Measurements from ENCODE around the gene EFCAB12.
A peak's percentile ranks its signal among the peaks of the same experiment; 100 is the strongest.

The EFCAB12 gene

DNA sequence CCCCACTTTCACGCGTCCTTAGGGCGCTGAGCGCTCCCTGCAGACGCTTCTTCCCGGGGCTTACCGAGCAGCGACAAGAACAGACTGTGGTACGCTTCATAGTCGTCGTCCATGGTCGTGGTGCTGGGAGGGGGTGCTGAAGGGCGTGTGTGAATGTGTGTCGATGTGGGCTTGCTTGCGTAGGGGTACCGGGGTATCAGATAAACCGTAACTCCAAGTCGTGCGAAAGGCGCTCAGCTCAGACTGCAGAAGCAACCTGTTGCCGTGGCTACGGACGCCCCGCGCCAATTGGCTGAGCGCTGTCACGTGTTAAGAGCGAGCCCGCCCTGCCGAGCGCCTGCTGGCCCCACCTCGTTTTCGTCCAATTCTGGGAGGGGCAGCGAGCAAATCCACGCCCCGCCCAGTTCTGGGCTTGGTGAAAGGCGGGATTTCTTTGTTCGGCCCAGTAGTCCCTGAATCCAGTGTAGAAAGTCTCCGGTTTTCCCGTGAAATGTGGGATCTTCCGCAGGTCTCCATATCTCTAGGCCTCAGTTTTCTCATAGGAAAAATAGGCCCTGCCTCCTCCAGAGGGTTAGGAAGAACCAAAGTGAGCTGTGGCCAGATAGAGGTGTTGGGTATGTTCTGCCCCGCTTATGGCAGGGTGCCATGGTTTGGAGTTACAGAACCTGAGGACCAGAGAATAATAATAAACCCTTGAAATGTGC, at the start of gene EFCAB12:
EFCAB12 (minus strand) TSS at position 261 of the 704 bp plus-strand sequence; CDS start at position 113, 148 bp downstream.
- peak; percentile 98 for DNase-seq (ENCODE audit: low spot score)

DNA sequence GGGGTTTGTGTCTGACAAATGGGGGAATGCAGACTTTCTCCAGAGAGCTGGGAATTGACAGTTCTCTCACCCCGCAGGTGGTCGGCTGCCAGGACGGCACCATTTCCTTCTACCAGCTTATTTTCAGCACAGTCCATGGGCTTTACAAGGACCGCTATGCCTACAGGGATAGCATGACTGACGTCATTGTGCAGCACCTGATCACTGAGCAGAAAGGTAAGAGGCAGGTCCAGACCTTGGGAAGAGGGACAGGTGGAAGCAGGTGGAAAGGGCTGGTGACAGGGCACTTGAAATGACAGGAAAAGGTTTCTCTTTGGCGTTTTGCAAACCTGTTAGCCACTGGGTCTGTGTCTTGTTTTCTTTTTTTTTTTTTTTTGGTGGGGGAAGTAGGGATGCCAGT, 48.1 kb upstream of the EFCAB12 start:
- no peak for DNase-seq (ENCODE audit: low spot score)

DNA sequence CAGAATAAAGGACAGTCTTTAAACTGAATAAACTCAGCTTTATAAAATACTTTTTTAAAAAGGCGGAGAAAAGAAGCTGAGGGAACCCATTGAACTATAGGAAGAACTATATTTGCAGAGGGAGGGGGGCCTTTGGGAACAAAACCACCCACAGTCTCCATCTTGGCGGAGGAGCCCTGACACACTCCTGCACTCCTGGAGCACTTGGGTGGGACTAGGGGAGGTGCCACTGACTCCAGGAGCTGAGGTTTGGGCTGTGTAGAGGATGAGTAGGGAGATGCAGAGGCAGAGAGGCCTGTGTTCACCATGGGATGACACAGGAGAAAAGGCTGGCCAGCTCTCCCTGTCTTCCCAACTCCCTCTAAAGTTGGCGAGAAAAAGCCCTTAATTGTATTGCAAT, 47.4 kb upstream of the EFCAB12 start:
- DNase-seq (ENCODE audit: low spot score) = no peak

DNA sequence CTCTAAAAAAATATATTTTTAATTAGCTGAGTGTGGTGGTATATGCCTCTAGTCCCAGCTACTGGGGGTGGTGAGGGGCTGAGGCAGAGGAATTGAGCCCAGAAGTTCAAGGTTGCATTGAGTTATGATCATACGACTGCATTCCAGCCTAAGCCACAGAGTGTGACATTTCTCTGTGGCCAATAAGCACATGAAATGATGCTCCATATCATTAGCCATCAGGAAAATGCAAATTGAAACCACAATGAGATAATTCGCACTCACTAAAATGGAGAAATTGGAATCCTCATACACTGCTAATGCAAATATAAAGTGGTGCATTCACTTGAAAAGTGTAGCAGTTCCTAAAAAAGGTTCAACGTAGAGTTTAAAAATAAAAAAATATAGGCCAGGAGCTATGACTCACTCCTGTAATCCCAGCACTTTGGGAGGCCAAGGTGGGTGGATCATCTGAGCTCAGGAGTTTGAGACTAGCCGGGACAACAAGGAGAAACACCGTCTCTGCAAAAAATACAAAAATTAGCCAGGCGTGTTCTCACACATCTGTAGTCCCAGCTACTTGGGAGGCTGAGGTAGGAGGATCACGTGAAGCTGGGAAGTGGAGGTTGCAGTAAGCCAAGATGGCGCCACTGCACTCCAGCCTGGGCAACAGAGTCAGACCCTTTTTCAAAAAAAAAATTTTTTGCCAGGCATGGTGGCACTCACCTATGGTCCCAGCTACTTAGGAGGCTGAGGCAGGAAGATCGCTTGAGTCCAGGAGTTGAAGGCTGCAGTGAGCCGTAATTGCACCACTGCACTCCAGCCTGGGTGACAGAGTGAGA, 46.8 kb upstream of the EFCAB12 start:
- no peak for DNase-seq (ENCODE audit: low spot score)

DNA sequence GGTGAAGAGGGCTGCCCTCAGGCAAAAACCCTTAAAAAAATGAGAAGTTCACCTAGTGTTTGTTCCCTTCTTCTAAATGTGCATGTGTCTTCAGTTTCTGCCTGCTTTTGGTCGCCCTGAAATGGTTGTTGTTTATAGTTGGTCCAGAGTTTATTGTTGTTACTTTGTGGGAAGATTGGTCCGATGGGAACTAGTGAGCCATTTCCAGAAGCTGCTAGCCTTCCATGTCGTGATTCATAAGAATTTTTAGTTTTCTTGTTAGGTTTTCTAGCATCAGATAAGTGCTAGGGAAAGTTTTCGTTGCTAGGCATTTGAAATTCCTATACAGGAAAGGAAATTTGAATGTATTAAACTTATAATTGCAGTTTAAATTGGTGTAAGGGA, 45.3 kb upstream of the EFCAB12 start:
- DNase-seq (ENCODE audit: low spot score) = no peak

DNA sequence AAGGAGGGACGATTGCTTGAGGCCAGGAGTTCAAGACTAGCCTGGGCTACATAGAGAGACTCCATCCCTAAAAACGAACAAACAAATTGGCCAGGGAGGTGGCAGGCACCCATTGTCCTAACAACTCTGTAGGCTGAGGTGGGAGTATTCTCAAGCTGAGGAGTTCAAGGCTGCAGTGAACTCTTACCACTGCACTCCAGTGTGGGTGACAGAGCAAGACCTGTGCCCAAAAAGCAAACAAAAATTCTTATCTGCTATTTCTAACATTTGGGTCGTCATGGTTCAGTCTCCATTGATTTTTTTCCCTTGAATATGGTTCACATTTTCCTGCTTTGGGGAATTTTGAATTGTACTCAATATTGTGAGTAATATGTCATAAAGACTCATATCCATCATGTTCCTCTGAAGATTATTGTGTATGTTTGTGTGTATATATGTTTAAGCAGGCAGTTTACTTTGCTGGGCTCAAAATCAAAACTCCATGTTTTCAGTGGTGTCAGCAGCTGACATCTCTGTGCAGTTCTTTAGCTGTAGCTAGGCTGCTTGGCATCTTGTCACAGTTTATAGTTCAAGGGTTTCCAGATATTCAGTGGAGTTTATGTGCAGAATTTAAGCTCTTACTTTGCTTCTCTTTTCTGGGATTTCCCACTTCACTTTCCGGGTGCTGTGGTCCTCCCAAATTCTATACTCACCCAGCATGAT, 44.8 kb upstream of the EFCAB12 start:
- DNase-seq (ENCODE audit: low spot score) = no peak

DNA sequence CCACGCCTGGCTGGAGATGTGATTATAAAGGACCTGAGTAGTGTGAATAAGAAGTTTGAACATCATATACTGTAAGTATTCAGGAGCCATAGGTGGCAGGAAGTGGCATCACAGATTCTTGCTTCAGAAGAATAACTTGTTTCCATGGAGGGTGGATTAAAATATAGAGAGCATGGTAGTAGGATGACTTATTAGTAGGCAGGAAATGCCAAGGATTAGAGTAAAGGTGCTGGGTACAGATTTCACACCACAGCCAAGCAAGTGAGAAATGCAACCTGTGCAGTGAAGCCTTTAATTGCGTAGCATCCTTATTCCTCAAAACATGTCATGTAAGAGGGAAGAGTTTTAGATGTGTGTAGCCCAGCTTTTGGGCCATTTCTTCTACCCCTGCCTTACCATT, 42.4 kb upstream of the EFCAB12 start:
- DNase-seq (ENCODE audit: low spot score) = no peak

DNA sequence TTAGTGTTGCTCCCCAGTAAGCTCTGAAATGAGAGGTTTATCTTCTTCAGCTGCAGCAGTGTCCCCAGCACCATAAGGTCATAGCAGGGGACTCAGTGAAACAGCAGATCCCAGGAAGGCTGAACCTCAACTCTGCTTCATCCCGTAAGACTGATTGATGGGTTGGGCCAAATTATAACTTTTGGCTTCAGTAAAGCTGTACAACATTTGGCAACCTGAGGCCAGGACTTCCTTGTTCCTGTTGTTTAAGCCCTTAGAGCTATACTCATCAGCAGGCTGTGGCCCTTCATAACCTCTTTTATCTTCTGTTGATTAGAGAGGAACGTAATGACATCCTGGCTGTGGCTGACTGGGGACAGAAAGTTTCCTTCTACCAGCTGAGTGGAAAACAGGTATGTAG, 40.6 kb upstream of the EFCAB12 start:
- no peak for DNase-seq (ENCODE audit: low spot score)

DNA sequence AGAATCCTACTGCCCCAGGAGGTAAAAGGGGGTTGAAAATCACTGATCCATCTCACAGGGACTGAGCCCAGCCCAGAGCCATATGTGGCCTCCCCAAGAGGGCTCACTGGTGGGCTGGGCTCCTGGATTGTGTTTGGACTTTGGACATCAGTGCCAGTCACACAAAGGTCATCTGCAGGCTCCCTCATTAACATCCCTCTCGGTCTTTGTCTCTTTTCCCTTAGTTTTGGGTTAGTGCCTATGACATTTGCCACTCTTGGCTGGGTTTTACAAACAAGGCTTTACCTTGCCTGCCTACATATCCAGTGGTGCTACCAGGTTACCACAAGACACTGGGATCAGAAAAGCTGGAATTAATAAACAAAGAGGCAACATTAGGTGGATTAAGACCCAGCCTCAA, 39.5 kb upstream of the EFCAB12 start:
- DNase-seq (ENCODE audit: low spot score) = no peak

DNA sequence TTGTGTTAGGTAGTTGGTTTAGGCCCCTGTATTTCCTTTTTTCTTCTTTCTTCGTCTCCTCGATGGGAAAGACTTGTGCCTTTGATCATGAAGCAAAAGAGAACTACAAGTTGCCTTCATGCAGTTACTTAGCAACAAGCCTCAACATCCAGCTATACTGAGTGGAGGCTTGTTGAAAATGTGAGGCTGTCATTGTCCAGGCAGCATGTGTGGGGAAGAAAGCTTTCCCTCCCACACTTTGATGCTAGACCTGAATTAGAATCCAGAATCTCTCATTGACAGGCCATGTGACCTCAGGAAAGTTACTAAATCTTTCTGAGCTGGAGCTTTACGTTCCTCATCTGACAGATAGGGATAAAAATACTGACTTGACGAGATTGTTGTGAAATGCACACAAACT, 35.3 kb upstream of the EFCAB12 start:
- DNase-seq (ENCODE audit: low spot score) = no peak

DNA sequence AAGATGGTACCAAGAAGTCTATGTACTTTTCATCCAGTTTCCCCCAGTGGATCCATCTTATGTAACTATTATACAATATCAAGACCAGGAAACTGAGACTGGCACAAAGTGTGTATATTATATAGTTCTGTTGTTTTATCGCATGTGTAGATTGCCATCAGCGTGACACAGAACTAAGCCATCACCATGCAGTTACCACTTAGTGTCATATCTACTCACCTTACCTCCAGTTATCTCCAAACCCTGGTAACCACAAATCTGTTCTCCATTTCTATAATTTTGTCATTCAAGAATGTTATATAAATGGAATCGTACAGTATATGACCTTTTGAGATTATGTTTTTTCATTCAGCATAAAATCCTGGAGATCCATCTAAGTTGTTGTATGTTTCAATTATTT, 34.7 kb upstream of the EFCAB12 start:
- no peak for DNase-seq (ENCODE audit: low spot score)

DNA sequence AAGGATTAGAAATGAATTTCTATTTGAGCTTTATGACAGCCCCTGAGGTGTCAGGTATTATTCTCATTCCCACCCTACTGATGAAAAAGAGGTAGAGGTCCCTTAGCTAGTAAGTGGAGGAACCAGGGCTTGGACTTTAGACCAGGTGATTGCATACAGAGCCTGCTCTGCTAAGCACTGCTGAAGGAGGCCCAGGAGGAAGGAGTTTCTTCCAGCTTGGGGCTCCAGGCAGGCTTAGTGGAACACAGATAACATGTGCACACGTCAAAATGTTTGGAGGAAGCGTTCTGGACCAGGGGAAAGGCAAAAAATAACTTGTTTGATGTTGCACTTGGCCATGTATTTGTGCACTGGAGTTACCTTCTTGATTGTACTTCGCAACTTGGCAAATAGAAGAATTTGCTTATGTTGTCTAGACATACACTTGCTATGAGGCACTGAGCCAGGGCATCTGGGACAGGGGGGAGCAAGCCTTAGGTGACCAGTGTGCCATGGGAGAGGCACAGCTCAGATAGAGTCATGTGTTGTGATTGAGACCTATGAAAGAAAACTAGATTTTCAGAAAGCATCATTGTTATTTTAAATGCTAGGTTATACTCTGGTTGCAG, 34.0 kb upstream of the EFCAB12 start:
- no peak for DNase-seq (ENCODE audit: low spot score)

DNA sequence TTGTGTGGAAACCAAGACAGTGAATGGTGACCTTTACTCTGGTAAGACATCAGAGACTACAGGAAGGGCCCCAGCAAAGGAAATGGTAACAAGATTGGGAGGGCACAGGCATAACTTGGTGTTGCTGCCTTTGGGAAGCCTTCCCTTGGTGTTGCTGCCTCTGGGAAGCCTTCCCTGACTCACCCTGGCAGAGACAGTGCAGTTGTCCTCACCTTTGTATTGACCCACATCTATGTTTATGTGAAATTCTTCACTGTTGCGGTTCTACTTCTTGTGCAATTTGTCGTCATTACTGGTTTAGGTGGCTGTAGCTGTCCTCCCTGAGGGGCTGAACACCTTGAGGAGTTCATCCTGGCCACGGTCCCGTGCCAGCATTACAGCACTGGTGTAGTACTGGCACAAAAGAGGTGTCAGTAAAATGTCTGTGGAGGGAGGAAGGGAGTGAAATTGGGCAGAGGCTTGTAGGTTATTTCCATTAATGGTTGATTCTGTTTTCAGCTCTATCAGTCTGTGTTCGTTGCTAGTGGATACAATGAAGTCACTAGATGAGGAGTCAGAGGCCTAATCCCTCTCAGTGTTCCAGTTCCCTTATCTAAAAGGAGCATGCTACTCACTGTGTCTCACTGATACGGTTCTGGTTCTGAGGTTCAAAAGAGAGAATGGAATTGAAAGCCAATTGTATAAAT, 33.2 kb upstream of the EFCAB12 start:
- DNase-seq (ENCODE audit: low spot score) = no peak

DNA sequence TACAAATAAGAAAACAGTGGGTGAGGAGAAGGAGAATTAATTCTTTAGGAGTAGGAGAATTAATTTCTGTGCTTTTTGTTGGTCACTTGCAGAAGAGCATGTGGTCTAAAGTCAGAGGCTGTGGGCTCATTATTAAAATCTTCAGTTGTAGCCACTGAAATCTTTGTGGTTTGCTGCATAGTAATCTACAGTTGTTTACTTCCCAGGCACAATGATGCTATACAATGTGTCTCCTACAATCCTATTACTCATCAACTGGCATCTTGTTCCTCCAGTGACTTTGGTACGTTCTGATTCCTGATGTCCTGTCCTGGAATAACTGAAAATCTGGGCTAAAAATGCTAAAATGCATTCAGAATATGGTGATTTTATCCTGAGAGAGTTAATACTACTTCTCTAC, 32.6 kb upstream of the EFCAB12 start:
- peak; percentile 22 for DNase-seq (ENCODE audit: low spot score)

DNA sequence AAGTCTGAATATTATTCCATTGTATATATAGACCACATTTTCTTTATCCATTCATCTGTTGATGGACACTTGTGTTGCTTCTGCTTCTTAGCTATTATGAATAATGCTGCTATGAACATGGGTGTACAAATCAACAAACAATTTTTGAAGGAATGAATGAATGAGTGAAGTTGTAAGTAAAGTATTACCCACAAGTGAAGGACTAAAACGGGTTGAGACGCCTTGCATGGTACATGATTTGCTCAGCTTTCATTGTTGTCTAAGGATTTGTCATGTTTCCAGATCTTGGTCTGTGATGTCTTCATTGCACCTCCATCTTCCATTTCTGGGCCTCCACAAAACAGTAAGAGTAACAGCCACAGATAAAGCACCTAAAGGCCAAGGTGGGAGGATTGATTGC, 32.1 kb upstream of the EFCAB12 start:
- DNase-seq (ENCODE audit: low spot score) = no peak

DNA sequence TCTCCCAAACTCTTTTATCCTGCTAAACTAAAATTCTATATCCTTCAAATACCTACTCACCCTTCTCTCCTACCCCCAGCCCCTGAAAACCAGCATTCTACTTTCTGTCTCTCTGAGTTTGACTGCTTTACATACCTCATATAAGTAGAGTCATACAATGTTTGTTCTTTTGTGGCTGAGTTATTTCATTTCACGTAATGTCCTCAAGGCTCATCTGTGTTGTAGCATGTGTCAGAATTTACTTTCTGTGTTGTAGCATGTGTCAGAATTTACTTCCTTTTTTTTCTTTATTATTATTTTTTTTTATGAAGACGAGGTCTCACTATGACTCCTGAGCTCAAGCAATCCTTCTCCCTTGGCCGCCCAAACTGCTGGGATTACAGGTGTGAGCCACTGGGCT, 31.7 kb upstream of the EFCAB12 start:
- no peak for DNase-seq (ENCODE audit: low spot score)

DNA sequence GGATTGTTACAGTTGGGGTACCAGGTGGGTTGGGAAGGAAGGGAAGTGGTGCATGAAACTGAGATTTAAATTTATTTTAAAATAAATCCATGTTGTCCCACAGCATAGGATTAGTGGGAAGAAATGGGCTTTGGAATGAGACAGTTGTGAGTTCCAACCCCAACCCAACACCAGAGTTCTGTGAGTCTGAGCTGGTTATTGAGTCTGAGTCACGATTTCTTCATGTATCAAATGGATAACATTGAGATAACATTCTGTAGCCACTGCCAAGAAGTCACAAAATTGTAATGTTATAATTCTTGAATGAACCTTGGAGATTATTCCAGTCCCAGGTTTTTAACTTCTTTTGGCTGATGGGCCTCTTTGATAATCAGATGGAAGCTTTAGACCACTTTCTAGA, 25.3 kb upstream of the EFCAB12 start:
- DNase-seq (ENCODE audit: low spot score) = no peak

DNA sequence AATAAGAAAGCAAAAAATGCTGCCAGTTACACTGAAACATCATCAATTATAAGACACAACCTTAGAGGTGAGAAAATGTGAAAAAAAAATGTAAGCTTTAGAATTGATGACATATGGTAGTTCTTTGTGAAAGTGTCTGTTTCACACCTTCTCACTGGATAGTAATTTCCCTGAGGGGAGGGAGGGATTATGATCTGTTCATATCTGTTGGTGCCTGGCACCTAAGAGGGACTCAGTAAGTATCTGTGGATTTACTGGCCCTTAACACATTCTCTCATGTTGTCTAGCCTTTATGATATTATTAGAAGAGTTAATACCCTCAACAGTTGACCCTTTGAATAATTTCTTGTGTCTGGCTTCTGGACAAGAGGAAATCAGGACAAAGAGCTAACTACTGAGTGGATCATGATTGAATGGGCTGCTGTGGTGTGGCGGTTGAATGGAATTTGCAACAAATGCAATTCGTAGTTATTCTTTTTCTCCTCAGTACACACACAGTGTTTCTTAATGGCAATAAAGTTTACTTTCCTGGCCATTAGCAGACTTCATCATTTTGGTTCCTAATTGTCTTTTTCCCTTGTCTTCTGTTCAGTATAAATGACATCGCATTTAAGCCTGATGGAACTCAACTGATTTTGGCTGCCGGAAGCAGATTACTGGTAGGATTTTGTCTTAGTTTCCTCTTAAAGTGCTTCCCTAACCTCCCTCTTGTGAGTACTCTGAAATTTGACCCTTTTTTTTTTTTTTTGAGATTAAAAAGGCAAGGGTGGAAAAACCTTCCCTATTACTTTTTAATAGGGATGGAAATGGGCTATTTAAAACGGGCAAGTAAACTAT, 21.1 kb upstream of the EFCAB12 start:
- DNase-seq (ENCODE audit: low spot score) = no peak

DNA sequence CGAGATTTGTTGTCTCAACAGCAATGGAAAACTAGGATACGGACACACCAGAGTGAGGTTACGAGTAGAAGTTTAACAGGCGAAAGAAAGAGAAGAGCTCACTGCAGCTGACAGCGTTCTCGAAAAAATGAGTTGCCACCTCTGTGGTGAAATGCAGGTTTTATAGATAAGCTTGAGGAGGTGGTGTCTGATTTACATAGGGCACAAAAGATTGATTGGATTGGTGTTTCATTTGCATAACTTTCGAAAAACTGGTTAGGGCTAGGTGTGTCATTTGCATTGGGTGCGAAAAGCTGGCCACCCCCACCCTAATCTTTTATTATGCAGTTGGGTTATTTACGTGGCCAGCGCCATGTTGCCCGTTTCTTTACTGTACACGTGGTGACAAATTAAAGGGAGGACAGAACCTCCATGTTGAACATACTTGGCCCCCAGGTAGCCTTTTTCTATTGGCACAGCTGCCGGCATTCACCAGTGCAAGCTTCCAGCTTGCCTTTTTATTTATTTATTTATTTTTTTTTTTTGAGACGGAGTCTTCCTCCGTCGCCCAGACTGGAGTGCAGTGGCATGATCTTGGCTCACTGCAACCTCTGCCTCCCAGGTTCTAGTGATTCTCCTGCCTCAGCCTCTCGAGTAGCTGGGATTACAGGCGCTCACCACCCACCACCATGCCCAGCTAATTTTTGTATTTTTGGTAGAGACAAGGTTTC, 19.9 kb upstream of the EFCAB12 start:
- DNase-seq (ENCODE audit: low spot score) = no peak

DNA sequence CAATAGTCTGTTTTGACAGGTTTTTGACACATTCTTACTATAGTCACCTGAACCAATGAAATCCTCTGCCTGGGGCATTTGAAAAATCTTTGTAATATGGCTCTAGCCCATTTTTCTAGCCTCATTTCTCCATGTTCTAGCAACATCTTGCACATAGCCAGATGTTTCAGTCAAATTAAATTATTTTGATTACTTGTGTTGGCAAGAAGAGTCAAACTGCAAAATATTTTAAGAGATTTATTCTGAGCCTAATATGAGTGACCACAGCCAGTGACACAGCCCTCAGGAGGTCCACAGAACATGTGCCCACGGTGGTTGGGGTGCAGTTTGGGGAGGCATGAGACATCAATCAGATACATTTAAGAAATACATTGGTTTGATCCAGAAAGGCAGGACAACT, 18.5 kb upstream of the EFCAB12 start:
- DNase-seq (ENCODE audit: low spot score) = no peak

DNA sequence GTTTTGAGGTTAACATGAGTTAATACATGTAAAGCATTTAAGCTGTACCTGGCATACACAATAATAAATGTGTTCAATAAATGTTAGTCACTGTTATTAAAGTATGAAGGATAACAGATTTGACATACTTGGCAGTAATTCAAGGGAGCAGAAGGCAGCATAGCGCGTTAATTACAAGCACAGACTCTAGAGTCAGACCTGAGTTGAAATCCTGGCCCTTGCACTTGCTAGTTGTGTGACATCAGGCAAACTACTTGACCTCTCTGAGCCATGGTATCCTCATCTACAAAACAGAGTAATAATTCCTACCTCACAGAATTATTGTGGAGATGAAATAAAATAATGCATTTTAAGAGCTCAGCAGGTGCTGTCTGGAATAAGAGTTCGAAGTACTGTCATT, 17.0 kb upstream of the EFCAB12 start:
- DNase-seq (ENCODE audit: low spot score) = no peak

All from GM03348 (cell line).